ENCODE data around the gene IL34.

DNA sequence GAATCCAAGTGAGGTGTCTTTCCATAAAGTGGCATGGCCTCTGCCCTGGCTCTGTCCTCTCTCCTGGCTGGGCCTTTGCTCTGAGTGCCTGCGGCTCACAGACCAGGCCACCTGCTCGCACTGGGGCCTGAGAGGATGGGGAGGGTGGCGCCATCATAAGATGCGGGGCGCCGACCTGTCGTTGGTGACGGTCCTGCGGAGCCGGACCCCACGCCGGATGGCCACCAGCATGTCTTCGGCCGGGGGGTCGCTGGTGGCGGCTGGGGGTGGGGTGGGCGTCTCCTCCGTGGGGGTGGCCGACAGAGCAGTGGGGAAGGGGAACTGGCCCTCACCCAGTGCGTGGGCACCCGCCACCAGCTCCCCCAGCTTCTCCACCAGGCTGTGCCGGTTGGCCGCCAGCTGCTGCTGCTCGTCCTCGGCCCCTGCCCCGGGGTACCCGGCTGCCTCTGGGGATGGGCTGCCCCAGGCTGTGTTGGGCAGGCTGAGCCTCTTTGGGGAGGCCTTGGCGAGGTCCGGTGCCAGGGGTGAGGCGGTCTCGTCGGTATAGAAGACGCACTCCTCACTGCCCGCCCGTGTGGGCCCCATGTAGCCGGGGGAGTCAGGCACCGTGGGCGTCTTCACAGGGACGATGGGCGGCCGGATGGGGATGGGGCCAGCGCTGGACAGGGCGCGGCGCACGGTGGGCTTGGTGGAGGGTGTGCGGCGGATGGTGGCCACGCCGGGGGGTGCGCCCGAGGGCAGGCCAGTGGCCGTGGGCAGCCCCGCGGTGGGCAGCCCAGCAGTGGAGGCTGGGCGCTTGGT is 17.4 kb downstream of the IL34 start:
- TF ChIP-seq, protein P1, sequence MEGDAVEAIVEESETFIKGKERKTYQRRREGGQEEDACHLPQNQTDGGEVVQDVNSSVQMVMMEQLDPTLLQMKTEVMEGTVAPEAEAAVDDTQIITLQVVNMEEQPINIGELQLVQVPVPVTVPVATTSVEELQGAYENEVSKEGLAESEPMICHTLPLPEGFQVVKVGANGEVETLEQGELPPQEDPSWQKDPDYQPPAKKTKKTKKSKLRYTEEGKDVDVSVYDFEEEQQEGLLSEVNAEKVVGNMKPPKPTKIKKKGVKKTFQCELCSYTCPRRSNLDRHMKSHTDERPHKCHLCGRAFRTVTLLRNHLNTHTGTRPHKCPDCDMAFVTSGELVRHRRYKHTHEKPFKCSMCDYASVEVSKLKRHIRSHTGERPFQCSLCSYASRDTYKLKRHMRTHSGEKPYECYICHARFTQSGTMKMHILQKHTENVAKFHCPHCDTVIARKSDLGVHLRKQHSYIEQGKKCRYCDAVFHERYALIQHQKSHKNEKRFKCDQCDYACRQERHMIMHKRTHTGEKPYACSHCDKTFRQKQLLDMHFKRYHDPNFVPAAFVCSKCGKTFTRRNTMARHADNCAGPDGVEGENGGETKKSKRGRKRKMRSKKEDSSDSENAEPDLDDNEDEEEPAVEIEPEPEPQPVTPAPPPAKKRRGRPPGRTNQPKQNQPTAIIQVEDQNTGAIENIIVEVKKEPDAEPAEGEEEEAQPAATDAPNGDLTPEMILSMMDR (IDR thresholded peaks at IDR 0.05): no peak
- no peak for TF ChIP-seq POLR2A (IDR thresholded peaks at IDR 0.05)
